Measurements from ENCODE around the gene SNX8.
"Not testable (repeated sequence)": the region's sequence is repeated elsewhere in the genome, so short reads cannot be mapped to it uniquely, and the experiment has no call there.

Gene SNX8

DNA sequence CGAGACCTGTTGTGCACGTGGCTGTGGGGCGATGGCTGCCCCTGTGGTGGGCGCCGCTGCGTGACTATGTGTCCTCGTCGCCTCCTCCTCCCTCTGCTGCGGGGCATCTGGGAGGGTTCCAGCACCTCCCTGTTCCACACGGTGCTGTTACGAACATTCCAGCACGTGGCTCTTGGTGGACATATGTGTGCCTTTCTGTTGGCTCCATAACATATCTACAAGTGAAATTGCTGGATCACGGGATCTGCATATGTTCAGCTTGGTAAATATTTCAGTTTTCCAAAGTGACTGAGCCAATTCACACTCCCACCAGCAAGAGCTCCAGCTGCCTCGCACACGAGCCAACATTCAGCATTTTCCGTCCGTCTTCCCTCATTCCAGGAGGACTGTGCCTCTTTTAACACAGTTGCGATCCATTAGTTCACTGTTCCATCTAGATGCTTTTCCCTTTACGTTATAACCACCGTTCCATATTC lies 25.1 kb downstream of the SNX8 start:
- no peak for DNase-seq

DNA sequence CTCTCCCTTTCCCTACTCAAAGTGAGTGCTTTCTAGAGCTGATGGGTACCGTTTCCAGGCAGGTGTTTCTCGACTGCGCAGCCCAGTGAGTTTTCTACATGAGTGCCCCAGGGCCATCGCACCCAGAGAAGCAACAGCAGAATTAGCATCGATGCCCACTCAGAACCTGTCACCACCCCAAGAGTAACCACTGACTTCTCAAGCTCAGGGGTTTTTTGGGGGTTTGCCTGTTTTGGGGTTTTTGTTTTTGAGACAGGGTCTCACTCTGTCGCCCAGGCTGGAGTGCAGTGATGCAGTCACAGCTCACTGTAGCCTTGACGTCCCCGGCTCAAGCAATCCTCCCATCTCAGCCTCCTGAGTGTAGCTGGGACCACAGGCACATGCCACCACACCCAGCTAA lies 25.7 kb downstream of the SNX8 start:
- no peak for DNase-seq

- no peak for DNase-seq
These were observed 26.5 kb downstream of the SNX8 start for GRCh38 chr7:2287745-2288144.

DNA sequence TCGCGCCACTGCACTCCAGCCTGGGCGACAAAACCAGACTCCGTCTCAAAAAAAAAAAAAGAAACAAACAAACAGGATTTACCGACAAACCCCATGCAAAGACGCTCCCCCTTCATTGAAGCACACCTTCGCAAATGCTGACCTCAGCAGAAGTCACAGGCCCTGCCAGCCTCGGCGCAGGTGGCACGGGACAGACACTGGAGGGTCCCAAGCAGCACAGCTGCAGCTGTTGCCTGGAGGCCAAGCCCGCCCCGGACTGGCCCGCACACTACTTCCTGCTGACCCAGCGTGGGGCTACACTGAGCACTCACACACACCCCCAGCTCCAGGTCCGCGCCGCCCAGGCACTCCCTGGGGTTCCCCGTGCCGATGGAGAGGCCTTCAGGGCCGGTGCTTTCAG lies 31.2 kb downstream of the SNX8 start:
- no peak for DNase-seq

DNA sequence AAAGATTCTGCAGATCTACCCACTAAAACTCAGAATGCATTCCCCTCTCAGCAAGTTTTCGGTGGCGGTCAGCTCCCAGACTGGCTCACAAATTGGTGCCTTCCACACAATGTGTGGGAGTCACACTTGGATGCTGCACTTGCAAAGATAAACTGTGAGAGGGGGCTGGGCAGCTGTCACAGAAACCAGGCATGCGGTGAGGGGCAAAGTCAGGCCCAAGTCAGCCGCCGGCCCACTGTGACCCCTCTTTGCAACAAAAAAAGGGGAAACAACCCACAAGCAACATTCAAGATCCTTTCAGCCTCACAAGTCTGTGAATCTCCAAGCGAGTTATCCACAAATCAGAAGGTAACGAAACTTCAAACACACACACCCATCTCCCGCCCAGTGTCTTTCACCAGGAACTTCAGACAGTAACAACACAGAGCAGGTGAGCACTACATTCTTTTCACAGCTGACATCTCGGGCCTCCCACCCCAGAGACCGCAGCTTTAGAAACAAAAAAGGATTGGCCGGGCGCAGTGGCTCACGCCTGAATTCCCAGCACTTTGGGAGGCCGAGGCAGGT lies 32.0 kb downstream of the SNX8 start:
- DNase-seq = no peak

DNA sequence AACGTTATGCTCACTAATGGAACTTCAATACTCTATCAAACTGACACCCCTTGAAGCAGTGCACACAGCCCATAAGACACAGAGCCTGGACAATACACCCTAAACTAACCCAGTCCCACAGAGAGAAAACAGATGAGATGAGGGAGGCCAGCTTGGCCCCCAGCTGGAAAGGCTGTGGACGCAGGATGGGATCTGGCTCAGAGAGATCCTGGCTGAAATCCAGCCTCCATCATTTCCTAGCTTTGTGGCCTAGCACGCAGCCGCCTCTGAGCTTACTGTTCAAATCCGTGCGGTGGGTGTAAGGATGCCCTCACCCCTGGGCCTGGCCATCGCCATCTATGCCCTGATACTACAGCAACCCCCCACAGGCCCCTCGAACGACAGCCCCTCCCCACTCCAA lies 32.7 kb downstream of the SNX8 start:
- no peak for DNase-seq

DNA sequence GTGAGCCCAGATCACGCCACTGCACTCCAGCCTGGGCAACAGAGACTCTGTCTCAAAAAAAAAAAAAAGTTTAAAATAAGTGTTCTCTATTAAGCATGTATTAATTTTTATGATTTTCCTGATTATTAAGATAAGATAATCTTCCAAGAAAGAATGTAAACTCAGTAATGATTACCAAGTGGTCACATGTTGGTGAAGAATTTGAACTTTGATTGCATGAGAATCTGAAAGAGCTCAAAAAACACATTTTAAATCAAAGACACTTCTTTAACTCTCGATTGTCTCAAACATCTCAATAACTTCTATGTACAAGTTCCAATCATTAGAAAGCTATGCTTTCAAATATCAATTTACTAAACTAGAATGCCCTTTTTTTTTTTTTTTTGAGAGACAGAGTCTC lies 33.8 kb downstream of the SNX8 start:
- no peak for DNase-seq

GRCh38 chr7:2279896-2280295 lies 34.3 kb downstream of the SNX8 start:
- DNase-seq = no peak

GRCh38 chr7:2278026-2278425 lies 36.2 kb downstream of the SNX8 start:
- DNase-seq = no peak

DNA sequence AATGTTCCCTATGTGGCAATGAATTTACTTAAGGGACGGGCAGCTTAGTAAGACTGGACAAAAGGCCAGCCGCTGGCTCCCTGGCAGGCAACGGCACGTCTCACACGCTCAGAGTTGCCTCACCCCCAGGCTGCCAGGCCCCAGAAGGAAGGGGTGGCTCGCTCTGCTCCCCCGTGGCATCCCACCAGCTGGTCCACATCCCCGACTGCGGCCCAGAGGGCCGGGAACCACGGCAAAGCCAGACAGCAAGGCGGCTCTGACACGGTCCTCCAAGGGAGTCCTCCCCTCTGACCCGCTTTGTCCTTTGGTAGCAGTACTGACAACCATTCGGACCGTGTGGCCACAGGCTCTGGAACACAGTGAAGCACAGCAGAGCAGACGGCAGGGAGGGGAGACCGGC lies 38.1 kb downstream of the SNX8 start:
- DNase-seq = no peak

GRCh38 chr7:2275101-2275500 lies 39.1 kb downstream of the SNX8 start:
- no peak for DNase-seq

- no peak for DNase-seq
These were observed 39.6 kb downstream of the SNX8 start for GRCh38 chr7:2274666-2275065.

DNA sequence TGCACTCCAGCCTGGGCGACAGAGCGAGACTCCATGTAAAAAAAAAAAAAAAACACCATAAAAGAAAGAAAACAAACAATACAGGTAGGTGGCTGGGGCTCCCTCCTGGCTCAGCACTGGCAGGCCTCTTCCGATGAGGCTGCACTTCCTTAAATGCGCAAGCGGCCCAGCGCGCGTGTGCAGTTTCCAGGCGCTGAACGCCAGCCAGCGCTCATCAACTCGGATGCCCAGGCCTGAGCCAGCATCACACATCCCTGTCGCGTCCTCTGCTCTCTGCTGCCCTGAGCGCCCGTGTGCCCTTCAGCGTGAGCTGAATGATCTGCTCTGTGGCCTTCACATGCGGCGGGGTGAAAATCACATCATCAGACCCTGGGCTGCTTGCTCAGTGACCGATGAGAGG lies 40.4 kb downstream of the SNX8 start:
- DNase-seq = no peak

DNA sequence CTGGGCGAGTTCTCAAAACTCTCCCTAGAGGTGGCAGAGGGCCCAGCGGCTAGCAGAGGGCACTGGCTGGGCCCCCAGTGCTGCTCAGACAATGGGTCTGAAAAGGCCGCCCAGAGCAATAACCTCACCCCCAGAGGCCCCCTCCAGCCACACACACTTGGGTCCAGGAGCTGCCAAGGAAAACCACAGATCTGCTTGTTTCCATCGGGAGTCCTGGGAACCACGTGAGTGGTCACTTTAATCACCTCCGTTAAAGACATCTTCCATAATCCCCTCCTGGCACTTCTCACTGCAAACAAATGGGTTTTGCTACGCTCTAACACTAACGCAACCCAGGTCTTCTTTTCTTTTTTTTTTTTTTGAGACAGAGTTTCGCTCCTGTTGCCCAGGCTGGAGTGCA lies 42.2 kb downstream of the SNX8 start:
- no peak for DNase-seq

DNA sequence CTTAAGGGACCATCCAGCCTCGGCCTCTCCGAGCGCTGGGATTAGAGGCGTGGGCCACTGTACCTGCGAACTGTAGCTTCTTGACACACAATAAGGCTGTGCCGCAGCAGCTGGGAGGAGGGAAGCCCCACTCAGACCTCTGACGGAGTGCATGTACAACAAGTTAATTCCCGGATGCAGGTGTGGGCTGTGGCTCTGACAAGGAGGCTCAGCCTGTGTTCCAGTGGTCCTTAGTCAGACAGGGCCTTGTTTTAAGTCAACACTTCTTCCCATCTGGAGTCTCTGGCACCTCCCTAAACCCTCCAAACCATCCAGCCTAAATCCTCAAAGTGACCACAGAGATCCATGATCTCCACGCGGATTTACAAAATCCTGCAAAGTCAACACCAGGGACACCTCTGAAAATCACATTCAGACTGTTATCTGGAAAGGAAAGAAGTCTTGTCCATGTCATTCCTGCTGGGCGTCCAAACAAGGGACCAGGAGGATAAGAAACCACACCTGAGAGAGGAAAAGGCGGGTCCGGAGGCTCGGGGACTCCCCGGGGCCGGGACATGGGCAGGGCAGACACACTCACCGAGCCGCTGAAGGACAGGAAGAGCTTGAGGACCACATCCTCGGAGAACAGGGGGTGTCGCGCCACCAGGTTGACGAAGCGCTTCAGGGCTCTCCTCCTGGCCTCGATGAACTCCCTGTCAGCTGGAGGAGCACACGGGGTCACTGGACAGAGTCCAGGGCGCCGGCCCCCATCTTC lies 42.8 kb downstream of the SNX8 start:
- no peak for DNase-seq

DNA sequence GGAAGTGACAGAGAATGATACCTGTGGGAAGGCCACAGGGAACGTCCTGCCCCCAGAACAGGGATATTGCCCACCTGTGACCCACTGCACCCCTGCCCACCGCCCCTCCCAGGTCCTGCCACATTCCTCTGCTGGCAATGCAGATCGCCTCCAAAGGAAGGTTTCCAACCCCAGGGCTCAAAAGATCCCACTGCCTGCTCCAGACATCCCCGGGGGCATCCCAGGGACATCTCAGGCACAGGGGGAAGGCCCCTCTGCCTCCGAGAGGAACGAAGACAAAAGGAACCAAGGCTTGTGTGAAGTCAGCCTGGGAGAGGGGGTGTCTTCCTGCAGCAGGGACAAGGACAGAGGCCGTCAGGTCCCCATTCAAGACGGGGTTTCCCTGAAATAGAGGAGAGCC lies 43.7 kb downstream of the SNX8 start:
- DNase-seq = no peak

DNA sequence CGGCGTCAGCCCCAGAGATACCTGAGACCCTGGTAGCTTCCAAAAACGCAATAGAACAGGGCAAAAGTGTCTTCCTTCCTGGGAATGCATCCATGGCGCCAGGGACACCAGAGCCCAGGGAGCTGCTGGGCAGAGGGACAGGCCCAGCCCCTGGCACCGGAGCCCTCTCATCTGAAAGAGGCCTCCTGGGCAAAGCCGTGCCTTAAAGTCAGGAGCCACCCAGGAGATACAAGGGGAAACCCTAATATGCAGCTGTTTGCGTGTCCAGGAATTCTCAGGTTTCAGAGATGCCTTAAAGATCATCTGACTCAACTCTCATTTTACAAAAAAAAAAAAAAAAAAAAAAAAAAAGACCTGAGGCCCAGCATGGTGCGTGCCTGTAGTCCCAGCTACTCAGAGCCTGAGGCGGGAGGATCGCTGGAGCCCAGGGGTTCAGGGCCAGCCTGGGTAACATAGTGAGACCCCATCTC lies 44.2 kb downstream of the SNX8 start:
- no peak for DNase-seq

GRCh38 chr7:2269089-2269990 lies 44.9 kb downstream of the SNX8 start:
- DNase-seq = not testable (repeated sequence)

GRCh38 chr7:2266911-2267310 lies 47.3 kb downstream of the SNX8 start:
- no peak for DNase-seq

DNA sequence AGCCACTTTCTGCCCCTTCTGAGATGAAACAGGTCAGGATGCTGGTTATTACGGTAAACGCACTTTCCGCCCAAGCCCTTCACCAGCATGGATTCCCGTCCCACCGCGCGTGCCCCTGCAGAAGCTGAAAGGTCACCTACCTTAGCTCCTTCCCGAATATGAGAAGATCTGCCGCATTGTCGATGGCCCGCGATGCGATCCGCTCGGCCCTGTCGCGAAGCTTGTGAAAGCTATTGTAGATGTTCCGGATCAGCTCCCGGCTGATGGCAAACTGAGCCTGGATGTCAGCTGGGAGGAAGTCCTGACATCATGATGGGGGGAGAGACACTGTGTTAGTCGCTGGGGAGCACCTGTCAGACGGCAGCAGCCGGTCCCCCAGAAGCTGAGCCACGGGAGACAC lies 50.1 kb downstream of the SNX8 start:
- no peak for DNase-seq

DNA sequence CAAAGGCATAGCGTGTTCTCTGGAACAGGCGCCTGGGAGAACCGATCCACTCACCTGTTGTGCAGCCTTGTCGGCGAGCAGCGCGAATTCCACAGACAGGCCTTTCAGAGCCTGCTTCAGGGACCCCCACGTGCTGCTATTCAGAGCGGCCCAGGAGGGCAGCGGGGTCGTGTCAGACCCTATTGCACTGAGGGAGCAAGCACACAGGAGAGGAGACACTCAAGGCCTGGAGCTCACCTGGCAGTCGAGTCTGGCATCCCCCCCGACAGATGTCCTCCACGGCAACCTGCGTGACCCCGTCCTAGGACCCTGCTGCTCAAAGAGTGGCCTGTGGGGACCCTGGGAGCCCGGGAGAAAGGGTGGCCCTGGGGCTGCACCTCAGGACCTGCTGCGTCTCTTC lies 51.1 kb downstream of the SNX8 start:
- no peak for DNase-seq

GRCh38 chr7:2261611-2262010 lies 52.6 kb downstream of the SNX8 start:
- peak; percentile 14 to 21 for DNase-seq

GRCh38 chr7:2260820-2261219 lies 53.4 kb downstream of the SNX8 start:
- no peak for DNase-seq

DNA sequence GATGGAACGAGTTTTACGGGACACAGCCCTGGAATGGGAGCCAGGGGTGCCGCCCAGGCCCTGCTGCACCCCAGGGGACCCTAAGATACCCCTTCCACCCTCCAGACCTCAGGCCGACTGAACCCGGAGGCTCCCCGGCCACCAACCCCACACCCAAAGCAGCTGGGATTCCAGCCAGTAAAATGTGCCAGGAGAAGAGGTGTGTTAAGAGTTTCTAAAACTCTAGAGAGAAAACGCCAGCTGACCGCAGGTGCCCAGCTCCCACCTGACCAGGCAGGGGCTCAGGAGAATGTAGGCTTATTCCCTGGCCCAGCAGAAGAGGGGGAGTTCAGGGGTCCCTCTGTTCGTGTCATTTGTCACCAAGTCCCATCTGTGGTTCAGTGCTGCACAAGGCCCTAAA lies 54.8 kb downstream of the SNX8 start:
- DNase-seq = no peak

Data from Kasumi-1 (cell line).